Effector CD4-positive, alpha-beta T cell (primary cell): ENCODE data around the gene CHN2.
"Not testable (repeated sequence)": the region's sequence is repeated elsewhere in the genome, so short reads cannot be mapped to it uniquely, and the experiment has no call there.

Experiments
- DNase-seq: peaks from one replicate; pipeline ENCODE4 v3.0.0-alpha.2; 2020

Gene CHN2

GRCh38 chr7:29262191-29262917, 67.8 kb downstream of the CHN2 start:
- no peak for DNase-seq

- DNase-seq: not testable (repeated sequence)
Observed at GRCh38 chr7:29263601-29264207, 69.1 kb downstream of the CHN2 start.

GRCh38 chr7:29265208-29265923, 70.8 kb downstream of the CHN2 start:
- no peak for DNase-seq

- no peak for DNase-seq
Observed at GRCh38 chr7:29269935-29270334, 75.4 kb downstream of the CHN2 start.

GRCh38 chr7:29270594-29271318, 76.2 kb downstream of the CHN2 start:
- no peak for DNase-seq

GRCh38 chr7:29271319-29271658, 76.7 kb downstream of the CHN2 start:
- no peak for DNase-seq

GRCh38 chr7:29272057-29272456, 77.5 kb downstream of the CHN2 start:
- DNase-seq: no peak

GRCh38 chr7:29274146-29275017, 79.8 kb downstream of the CHN2 start:
- DNase-seq: no peak

- no peak for DNase-seq
Observed at GRCh38 chr7:29275018-29275318, 80.4 kb downstream of the CHN2 start.

GRCh38 chr7:29275493-29275892, 80.9 kb downstream of the CHN2 start:
- DNase-seq: no peak

- DNase-seq: no peak
Observed at GRCh38 chr7:29276199-29276598, 81.6 kb downstream of the CHN2 start.

- no peak for DNase-seq
Observed at GRCh38 chr7:29276806-29277205, 82.2 kb downstream of the CHN2 start.

- DNase-seq: no peak
Observed at GRCh38 chr7:29277436-29278215, 83.1 kb downstream of the CHN2 start.

GRCh38 chr7:29278337-29279069, 83.9 kb downstream of the CHN2 start:
- DNase-seq: no peak

- DNase-seq: no peak
Observed at GRCh38 chr7:29281782-29282541, 87.4 kb downstream of the CHN2 start.

- no peak for DNase-seq
Observed at GRCh38 chr7:29282819-29283414, 88.3 kb downstream of the CHN2 start.

GRCh38 chr7:29284696-29285443, 90.3 kb downstream of the CHN2 start:
- no peak for DNase-seq

- no peak for DNase-seq
Observed at GRCh38 chr7:29285444-29285793, 90.8 kb downstream of the CHN2 start.

GRCh38 chr7:29285861-29286260, 91.3 kb downstream of the CHN2 start:
- no peak for DNase-seq
